GM12865 (cell line): Measurements from ENCODE around the gene DOHH.

Experiments used
- DNase-seq: peaks from one replicate; pipeline ENCODE4 v3.0.0; 2010; ENCODE audit warnings: low read depth
- H3K4me3 ChIP-seq: 2 replicates; pipeline ENCODE4 v1.5.1; 2011; ENCODE audit warnings: mild to moderate bottlenecking, low read depth, low read length, control low read depth
- TF ChIP-seq, protein P1 (sequence below): IDR thresholded peaks from 2 replicates; pipeline ENCODE4 v1.5.1; 2011; ENCODE audit warnings: low read length, control low read depth, low read depth, inconsistent platforms; ENCODE audit not compliant: insufficient read depth; ENCODE audit errors: missing control alignments

DOHH gene

DNA sequence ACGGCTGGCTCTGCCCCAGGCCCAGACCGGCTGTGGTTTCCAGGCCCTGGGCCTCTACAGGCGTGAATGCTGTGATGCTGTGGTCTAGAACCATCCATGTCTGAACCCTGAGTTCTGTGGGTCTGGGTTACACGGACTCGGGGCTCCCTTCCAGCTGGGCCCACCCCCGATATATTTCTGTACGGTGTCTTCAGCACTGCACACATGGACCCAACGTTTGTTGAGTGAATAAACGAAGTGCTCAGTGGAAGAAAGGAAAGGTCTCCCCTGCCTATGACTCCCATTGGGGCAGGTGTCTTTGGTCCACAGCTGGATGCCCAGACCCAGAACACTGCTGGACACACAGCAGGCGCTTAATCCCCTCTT, 45.2 kb upstream of the DOHH start:
- H3K4me3 ChIP-seq, result no peak overlapping the region
- DNase-seq, result no peak
- TF ChIP-seq, protein P1, sequence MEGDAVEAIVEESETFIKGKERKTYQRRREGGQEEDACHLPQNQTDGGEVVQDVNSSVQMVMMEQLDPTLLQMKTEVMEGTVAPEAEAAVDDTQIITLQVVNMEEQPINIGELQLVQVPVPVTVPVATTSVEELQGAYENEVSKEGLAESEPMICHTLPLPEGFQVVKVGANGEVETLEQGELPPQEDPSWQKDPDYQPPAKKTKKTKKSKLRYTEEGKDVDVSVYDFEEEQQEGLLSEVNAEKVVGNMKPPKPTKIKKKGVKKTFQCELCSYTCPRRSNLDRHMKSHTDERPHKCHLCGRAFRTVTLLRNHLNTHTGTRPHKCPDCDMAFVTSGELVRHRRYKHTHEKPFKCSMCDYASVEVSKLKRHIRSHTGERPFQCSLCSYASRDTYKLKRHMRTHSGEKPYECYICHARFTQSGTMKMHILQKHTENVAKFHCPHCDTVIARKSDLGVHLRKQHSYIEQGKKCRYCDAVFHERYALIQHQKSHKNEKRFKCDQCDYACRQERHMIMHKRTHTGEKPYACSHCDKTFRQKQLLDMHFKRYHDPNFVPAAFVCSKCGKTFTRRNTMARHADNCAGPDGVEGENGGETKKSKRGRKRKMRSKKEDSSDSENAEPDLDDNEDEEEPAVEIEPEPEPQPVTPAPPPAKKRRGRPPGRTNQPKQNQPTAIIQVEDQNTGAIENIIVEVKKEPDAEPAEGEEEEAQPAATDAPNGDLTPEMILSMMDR, result no peak

DNA sequence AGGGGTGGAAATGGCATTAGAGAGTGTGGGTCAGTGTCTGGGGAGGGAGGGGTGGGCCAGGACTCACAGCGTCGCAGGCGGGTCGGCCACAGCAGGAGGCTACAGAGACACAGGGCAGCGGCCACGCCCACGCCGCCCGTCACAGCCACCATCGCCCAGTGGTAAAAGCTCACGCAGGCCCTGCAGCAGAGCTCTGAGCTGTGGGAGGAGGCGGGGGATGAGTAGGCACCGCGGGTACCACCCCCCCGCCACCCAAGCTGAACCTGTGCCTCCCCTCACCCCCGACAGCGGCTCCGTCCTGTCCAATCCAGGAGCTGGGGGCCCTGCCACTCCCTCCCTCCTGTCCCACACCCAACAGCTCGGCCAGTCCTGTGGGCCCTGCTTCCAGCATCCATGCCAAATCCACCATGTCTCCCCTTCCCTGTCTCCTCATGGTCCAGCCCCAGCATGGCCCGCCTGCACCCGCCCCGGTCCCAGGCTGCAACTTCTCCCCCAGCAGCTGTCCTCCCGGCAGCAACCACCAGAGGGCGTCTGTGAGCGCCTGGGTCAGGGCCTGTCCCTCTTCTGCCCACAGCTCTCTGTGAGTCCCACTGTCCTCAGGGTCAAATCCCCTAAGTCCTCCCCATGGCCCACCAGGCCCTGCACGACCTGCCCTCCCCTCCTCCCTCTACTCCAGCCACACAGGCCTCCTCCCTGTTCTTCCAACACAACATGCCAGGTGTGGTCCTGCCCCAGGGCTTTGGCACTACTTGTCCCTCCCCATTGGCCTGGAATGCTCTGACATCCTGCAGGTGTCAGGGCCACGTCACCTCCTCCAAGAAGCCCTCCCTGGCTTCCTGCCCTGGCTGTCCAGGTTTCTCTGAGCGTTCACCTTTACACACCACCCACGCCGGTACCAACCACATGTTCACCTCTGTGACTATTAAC, 44.5 kb upstream of the DOHH start:
- DNase-seq, result peak; percentile 64
- no peak overlapping the region for H3K4me3 ChIP-seq
- TF ChIP-seq, protein P1, result peak; percentile 98

DNA sequence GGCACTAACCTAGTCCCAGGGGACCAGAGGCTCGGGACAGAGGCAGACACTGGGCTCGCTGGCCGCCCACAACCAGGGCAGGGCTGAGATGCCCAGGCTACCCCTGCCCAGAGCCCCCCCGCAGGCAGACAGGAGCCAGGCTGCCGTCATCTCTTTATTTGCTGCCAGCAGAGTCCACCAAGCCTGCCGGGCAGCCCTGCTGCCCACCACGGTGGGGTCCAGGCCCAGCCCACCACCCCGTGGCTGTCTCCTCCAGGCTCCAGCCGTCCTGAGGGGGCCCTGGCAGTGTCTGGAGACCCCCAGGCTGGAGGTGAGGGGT, 43.5 kb upstream of the DOHH start:
- TF ChIP-seq, protein P1, result no peak
- DNase-seq, result no peak
- H3K4me3 ChIP-seq, result no peak overlapping the region

DNA sequence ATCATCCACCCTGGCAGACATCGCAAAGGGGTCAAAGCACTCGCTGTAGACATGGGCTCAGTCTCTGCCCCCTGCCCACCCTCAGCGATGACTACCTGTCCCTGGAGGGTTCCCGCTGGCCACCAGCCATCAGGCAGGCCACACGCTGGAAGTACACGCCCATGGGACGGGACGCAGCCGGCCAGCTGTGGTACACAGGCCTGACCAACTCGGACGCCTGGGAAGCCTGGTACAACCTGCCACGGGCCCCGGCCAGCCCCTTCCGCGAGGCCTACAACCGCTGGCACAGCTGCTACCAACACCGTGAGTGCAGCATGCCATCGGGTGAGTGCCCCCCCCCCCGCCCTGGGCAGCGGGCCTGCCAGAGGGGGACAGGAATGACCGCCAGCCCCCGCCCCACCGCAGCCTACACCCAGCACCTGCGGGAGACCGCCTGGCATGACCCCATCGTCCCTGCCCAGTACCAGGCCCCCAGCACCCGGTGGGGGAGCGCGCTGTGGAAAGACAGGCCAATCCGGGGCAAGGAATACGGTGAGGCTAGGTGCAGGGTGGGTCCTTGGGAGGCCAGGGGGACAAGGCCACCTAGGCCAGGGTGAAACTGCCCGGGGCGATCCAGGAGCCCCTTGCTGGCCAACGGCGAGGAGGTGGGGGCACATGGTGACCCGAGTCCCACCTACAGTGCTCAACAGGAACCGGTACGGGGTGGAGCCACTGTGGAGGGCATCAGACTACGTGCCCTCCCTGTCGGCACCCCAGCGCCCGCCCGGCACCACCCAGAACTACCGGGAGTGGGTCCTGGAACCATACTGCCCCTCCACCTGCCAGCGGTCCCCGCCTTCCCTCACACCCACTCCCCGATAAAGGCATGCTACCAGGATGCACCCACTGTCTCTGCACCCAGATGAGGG, 42.9 kb upstream of the DOHH start:
- no peak for DNase-seq
- no peak overlapping the region for H3K4me3 ChIP-seq

DNA sequence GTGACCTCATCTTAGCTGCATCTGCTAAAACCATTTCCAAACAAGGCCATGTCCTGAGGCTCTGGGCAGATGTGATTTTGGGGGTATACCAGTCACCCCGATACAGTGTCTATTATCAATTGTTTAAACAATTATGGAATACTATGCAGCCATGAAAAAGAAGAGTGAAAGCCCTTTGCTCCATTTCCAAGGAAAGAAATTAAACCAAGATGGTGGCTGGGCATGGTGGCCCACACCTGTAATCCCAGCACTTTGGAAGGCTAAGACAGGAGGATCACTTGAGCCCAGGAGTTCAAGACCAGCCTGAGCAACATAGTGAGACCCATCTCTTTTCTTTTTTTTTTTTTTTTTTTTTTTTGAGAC, 39.3 kb upstream of the DOHH start:
- TF ChIP-seq, protein P1, result no peak
- no peak overlapping the region for H3K4me3 ChIP-seq
- no peak for DNase-seq

More for the DNA sequence above, 42.9 kb upstream of the DOHH start:
- TF ChIP-seq, protein P1, result no peak

DNA sequence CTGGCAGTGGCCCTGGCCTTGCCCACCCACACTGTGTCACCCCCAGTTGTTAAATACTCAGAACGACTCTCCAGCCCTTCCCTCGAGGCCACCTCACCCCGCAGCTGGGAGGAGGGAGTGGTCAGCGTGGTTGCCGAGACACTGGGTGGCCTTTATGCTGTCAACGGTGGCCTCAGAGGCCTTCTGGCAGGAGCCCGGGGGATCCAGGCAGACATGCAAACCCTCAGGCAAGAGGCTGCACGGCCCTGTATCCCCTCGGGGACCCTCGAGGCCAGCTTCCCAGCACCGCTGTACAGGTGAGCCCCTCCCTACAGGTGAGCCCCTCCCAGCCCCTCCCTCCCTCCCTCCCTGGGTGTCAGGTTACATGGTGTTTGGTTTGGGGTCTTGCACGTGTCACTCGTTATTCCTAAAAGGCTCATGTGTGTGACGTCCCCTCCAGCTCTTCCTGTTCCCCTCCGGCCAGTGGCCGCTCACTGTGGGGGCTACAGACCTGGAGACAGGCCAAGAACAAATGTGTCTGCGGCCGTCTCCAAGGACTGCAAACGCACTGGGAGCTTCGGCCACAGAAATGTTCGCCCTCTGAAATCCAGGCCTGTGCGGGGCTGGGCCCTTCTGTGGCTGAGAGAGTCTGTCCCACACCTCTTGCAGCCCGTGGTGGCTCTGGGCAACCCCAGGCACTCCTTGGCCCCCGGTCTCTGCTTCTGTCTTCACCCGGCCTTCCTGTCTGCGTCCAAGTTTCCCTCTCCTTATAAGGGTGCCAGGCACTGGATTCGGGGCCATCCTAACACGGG, 38.7 kb upstream of the DOHH start, which contains the start of gene TEKTIP1:
Gene TEKTIP1, plus strand, starts transcription at position 210 of the 791 bp plus-strand sequence. Its CDS starts 4 bp downstream, at position 214.
- DNase-seq, result no peak
- H3K4me3 ChIP-seq, result no peak within 1 kb of the TSS
- TF ChIP-seq, protein P1, result no peak
